HuH-7 (cell line): ENCODE results near the gene FOXO1.

Experiments
- DNase-seq: peaks from one replicate; pipeline ENCODE4 v3.0.0; 2011; ENCODE audit warnings: low spot score

Gene FOXO1

GRCh38 chr13:40576369-40576768 lies 90.1 kb downstream of the FOXO1 start:
- no peak for DNase-seq

DNA sequence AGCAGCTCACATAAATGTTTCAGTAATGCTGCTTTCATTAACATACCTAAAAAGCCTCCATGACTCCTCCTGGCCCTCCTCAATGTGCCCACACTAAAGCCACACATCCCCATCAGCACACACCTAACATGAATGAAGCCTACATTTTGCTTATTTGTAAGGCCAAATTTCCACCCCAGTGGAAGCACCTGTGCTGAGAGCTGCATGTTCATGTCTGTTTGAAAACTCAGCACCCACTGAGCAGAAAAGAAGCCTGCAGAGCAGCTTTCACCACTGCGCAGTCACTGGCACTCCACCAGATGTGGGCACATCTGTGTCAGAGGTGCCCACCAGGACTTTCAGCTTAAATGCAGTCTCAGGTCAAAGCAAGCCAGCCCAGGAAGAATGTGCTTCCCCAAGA lies 93.5 kb downstream of the FOXO1 start:
- no peak for DNase-seq

- no peak for DNase-seq
Observed at GRCh38 chr13:40571338-40571963, 95.0 kb downstream of the FOXO1 start.

- DNase-seq, result no peak
Observed at GRCh38 chr13:40570930-40571329, 95.5 kb downstream of the FOXO1 start.

- DNase-seq, result no peak
Observed at GRCh38 chr13:40569024-40569350, 97.5 kb downstream of the FOXO1 start.

- DNase-seq, result no peak
Observed at GRCh38 chr13:40568246-40569023, 98.0 kb downstream of the FOXO1 start.

DNA sequence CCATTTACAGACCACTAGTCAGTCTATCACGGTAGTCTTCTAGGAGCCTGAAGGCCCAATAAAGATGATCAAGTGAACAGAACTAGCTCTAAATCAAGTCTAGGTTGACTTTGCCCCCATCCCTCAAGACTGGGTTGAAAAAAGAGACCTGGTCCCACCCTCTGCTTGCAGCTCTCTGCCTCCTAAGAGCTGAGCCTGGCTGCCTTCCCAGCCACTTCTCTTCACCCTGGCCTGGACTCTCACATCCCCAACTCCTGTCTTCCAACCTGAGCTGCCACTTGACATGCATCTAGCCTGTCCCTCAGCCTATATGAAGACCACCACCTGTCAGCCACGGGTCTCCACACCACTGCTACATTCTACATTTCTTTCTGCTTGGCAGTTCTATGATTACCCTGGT lies 99.6 kb downstream of the FOXO1 start:
- no peak for DNase-seq

DNA sequence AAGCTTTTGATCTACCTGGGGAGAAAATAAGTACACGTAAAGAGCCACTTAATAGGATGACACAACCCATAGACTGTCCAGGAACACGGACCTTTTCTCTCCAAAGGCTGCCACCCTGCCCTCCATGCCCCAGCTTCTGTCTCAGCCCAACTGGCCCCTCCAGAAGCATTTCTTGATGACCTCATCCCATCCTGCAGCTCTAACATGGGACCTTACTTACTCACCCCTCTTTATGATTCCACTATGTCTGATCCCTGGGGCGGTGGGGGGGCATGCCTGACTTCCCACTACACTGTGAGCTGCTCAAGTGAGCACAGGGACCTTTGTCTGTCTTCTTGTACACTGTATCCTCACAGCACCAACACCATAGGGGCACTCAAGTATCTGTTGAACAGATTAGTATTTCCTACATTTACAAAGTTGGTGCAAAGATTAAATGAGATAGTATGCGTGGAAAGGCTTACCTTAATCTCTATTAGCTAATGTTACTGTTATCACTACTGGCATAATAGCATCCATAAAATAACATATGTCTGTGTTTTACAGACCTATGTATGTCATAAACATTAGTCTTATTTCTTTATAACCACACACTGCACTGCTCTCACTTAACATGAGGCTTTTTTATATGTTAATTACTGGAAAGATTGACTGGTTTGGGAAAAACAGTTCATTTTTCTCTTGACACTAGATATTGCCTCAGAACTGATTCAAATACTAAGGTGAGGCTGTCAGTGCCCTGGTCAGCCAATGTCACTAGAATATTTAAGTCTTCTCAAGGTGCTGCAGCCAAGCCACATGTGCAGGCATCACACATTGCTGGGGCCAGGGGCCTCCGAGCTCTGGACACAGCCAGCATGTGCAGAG lies 100.9 kb downstream of the FOXO1 start:
- no peak for DNase-seq

- peak; percentile 19 for DNase-seq
Observed at GRCh38 chr13:40564342-40565001, 102.0 kb downstream of the FOXO1 start.

GRCh38 chr13:40563350-40564125 lies 102.9 kb downstream of the FOXO1 start:
- DNase-seq, result peak; percentile 36

DNA sequence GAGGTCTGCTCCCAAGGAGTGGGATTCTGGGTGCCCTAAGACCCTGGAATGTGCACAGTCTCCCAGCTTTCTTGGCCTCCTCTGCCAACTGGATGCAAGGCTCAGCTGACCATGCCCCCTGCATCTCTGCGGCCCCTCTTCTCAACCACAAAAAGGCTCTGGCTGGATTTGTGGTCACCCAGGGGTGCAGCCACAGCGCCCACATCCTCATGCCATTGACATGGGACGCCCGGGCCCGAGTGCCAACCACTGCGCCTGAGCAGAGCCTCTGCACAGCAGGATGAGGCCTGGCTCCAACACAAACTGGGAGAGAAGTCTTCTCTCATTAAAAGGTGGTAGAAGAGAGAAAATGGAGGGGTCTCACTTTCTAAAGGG lies 103.5 kb downstream of the FOXO1 start:
- no peak for DNase-seq

DNA sequence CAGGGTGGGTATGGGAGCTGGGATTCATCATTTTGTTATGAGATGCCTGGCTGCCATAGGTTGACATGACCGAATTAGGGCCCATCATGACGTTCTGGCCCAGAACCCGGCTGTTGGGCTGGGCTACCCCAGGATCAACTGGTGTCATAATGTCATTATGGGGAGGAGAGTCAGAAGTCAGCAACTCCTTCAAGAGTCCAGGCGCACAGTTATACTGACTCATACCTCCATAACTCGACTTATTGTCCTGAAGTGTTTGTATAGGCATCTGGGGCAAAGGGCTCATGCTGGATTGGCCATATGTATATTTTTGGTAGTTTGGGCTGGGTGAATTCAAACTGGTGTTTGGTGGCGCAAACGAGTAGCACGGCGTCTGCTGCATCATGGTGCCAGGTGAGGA lies 106.5 kb downstream of the FOXO1 start:
- no peak for DNase-seq

- DNase-seq, result no peak
Observed at GRCh38 chr13:40558656-40559055, 107.8 kb downstream of the FOXO1 start.

DNA sequence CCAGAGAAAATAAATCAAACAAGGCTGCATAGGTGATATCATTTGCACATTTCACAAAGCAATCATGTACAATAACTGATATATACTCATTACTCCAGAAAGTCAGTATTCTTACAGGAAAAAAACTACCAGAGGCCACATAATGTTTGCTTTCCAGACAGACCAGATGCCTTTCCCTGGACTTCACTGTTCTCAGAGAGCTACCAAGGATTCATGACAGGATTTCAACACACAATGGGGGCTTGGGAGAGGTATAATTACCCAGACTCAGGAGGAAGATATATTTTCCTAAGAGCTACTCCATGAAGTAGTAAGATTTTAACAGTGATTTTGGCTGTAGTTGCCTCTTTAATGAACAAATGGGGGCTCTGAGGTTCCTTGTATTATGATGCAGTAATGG lies 110.0 kb downstream of the FOXO1 start:
- DNase-seq, result no peak

DNA sequence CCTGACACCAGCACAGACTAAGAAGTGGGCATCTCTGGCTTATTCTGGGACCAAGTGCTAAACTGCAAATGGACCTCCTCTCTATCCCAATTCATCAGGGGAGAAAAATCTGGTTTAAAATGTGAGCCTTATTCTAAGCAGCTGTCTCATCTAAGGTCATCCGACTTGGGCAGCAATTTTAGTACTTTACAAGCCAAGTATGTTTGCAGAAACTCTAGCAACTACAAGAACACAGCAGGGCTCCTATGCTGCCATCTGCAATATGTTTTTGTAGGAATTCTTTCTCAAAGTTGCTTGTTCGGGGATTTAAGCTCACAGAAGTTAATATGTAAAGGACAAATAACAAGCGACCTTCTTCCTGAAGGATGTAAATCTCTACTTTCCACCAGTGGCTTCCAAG lies 113.1 kb downstream of the FOXO1 start:
- DNase-seq, result no peak

GRCh38 chr13:40552895-40553294 lies 113.5 kb downstream of the FOXO1 start:
- no peak for DNase-seq

DNA sequence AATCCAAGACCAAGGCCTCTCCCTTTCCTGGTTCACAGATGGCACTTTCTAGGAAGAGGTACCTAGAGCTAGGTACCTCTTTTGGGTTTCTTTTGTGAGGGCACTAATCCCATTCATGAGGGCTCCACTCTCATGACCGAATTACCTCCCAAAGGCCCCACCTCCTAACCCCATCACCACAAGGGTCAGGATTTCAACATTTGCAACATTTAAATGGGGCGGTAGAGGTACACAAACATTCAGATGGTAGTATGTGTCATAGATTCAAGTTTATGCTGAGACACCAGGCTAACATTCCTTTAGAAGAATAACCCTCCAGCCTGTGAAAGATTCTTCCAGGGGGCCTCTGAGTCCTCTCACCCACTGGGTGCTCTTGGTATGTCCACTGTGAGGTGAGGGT lies 116.3 kb downstream of the FOXO1 start:
- DNase-seq, result no peak

- DNase-seq, result no peak
Observed at GRCh38 chr13:40549500-40550094, 116.8 kb downstream of the FOXO1 start.

DNA sequence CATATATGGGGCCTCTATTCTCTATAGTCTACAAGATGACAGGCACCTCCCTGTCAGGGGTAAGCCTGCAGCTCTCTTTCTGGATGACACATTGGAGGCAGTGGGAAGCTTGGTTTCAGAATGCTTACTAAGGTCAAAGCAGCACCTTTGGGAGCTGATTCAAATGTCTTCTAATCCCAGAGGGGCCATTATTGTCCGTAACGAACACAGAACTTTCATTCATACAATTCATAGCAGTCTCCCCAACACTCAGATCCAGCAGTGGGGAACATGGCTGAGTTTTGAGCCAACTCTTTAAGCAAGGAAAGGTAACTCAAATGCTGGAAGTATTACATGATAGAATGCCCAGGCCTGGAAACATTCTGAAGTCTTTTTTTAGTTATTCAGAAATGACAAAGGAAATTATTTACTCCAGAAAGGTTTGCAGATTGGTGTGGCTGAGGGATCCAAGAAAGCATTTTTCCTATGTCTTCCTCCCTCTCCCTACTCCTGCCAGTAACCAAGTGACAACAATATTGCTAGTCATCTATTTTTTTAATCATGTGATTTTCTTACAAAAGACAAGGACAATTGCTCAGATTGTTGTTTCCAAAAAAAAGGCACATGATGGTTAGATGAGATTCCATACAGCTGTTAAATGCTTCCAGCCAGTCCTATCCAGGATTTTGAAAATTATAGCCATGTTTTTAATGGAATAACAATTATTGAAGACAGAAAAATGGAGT lies 118.7 kb downstream of the FOXO1 start:
- DNase-seq, result no peak

- no peak for DNase-seq
Observed at GRCh38 chr13:40546047-40546446, 120.4 kb downstream of the FOXO1 start.
